Astrocyte of the spinal cord (primary cell): ENCODE results near the gene PLEKHG4B.

Experiments used
- DNase-seq: peaks from one replicate; pipeline ENCODE4 v3.0.0; 2011; ENCODE audit warnings: low read depth, low spot score
- H3K4me3 ChIP-seq: 2 replicates; pipeline ENCODE4 v1.5.1; 2011; ENCODE audit warnings: low read depth, mild to moderate bottlenecking, low read length, moderate library complexity
- CTCF ChIP-seq: IDR thresholded peaks from 2 replicates; pipeline ENCODE4 v1.5.1; 2012; ENCODE audit warnings: low read depth, mild to moderate bottlenecking, low read length, inconsistent platforms
- in situ Hi-C: cut with HindIII; loops from 2 replicates; pipeline ENCODE4 v1.10.0; 2017; ENCODE audit warnings: low sequenced_read_pairs

Gene PLEKHG4B

DNA sequence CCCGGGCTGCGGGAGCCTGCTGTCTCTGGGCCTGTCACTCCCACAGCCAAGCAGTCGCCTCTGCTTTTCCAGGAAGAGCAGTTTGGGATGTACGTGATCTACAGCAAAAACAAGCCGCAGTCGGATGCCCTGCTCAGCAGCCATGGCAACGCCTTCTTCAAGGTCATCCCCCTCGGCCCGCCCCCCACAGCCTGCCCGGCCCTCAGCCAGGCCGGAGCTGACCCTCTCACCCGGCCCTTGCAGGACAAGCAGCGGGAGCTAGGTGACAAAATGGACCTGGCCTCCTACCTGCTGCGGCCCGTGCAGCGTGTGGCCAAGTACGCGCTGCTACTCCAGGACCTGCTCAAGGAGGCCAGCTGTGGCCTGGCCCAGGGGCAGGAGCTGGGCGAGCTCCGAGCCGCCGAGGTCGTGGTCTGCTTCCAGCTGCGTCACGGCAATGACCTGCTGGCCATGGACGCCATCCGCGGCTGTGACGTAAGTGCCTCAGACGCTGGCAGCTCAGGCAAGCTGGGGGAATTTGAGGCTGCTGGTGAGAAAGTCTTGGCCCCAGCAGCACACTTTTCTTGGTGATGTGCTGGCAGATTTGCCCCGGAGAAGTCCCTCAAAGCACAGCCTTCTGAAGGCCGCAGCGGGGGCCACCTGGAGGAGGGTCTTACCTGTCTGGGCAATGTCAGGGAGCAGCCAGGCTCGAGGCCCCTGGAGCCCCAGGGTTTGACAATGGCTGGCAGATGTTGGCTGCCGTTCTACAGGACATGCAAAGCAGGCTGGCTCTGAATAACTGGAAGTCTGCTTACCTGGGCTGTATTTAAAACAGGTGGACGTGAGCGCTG is 79.2 kb downstream of the PLEKHG4B start:
- in situ Hi-C loops: no loop called here
- DNase-seq: no peak
- no peak overlapping the region for H3K4me3 ChIP-seq
- TF ChIP-seq CTCF: no peak

GRCh38 chr5:171801-172331 is 79.9 kb downstream of the PLEKHG4B start:
- no peak for DNase-seq
- in situ Hi-C loops: no loop called here
- H3K4me3 ChIP-seq: no peak overlapping the region
- TF ChIP-seq CTCF: no peak

DNA sequence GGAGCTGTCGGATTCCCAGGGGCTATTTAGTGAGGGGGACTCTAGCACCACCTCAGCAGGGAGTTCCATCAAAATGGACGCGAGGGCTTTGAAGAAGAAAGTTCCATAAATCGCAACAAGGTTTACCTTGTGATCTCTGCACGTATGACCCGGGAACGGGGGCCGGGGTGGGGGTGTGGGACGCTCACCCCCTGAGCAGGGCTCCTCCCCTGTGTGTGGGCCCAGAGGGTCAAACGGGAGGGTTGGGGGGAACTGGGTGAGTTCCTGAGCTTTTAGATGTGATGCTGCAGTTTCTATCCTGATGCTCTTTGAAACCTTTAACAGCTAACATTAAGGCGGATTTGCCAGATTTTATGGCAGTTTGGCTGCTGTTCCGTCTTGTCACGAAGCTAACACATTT is 80.5 kb downstream of the PLEKHG4B start:
- in situ Hi-C loops: no loop called here
- no peak for TF ChIP-seq CTCF
- no peak overlapping the region for H3K4me3 ChIP-seq
- no peak for DNase-seq

GRCh38 chr5:172841-173251 is 80.9 kb downstream of the PLEKHG4B start:
- in situ Hi-C loops: no loop called here
- DNase-seq: no peak
- TF ChIP-seq CTCF: no peak
- no peak overlapping the region for H3K4me3 ChIP-seq

DNA sequence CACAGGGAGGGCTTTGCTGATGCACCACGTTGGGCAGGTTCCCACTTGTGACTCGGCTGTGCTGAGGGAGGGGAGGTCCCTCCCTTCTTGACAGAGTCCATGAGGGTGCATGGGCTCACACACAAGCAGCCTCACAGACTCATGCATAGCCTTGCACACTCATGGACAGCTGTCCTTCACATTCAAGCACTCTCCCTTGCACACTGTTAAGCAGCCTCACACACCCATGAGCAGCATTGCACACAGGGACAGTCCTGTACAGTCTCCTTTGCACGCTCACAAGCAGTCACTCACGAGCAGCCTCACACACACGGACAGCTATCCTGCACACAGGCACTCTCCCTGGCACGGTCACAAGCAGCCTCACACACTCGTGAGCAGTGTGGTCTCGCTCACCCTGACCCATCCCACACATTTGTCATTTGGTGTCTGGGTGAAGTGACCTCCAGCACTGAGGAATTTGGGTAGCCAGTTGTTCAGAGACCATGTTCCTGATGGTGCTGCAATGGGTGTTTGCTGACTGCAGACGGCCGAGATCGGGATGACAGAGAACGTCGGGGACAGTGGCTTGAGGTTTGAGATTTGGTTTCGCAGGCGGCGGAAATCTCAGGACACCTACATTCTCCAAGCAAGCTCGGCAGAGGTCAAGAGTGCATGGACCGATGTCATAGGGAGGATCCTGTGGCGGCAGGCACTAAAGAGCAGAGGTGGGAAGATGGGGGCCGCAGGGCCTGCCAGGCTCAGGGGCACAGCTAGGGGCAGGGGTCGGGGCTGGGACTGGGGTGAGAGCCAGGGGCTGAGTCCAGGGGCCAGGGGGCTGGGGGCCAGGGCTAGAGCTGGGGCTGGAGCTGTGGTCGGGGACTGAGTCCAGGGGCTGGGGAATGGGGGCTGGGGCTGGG is 81.7 kb downstream of the PLEKHG4B start:
- TF ChIP-seq CTCF: no peak
- no peak overlapping the region for H3K4me3 ChIP-seq
- no peak for DNase-seq
- in situ Hi-C loops: no loop called here

DNA sequence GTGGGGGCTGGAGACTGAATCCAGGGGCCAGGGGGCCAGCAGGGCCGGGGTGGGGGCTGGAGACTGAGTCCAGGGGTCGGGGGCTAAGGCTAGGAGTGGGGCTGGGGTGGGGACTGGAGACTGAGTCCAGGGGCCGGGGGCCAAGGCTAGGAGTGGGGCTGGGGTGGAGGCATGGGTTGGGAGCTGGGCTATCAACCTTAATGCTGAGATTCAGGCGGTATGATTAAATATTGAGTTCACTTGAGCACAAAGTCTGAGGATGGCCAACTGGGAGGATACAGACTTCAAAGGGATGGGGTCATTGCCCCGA is 82.3 kb downstream of the PLEKHG4B start:
- no peak for TF ChIP-seq CTCF
- no peak for DNase-seq
- in situ Hi-C loops: no loop called here
- H3K4me3 ChIP-seq: no peak overlapping the region
